Glutamatergic neuron (in vitro differentiated cells): Measurements from ENCODE around the gene NKAP. TPM values are rescaled to one million over a fixed set of nuclear protein-coding genes. Genes with fewer than 3 reads are reported as not detected.

Source experiments
- DNase-seq: peaks from one replicate; pipeline ENCODE4 v3.0.0; 2022
- H3K27ac Mint-ChIP-seq: one replicate; pipeline ENCODE4 v1.8.0; 2020; ENCODE audit warnings: mild to moderate bottlenecking, mixed read lengths, inconsistent platforms; ENCODE audit not compliant: unreplicated experiment
- H3K27me3 Mint-ChIP-seq: one replicate; pipeline ENCODE4 v1.8.0; 2020; ENCODE audit warnings: mild to moderate bottlenecking, moderate library complexity, mixed read lengths, inconsistent platforms; ENCODE audit not compliant: unreplicated experiment
- H3K36me3 Mint-ChIP-seq: one replicate; pipeline ENCODE4 v1.8.0; 2020; ENCODE audit warnings: mild to moderate bottlenecking, mixed read lengths, inconsistent platforms; ENCODE audit not compliant: unreplicated experiment
- H3K4me1 Mint-ChIP-seq: one replicate; pipeline ENCODE4 v1.8.0; 2020; ENCODE audit warnings: mild to moderate bottlenecking, low read depth, mixed read lengths, inconsistent platforms; ENCODE audit not compliant: unreplicated experiment
- H3K4me3 Mint-ChIP-seq: one replicate; pipeline ENCODE4 v1.8.0; 2020; ENCODE audit warnings: mild to moderate bottlenecking, mixed read lengths, inconsistent platforms; ENCODE audit not compliant: unreplicated experiment
- H3K9me3 Mint-ChIP-seq: one replicate; pipeline ENCODE4 v1.8.0; 2020; ENCODE audit warnings: mild to moderate bottlenecking, moderate library complexity, mixed read lengths, inconsistent platforms; ENCODE audit not compliant: unreplicated experiment
- total RNA-seq: library from RNA; stranded (reverse); fragmentation: NEBNext Ultra II Directional; extraction: Animal tissue kit (Norgen Biotek cat#: 25700); gene quantifications from one replicate; pipeline ENCODE4 v1.2.1, GENCODE V29; 2021; ENCODE audit not compliant: unreplicated experiment
- TF ChIP-seq, protein P1 (sequence below): fragments of 200-600 bp; sonication (generic); IDR thresholded peaks from one replicate; pipeline ENCODE4 v1.5.0; 2021; ENCODE audit not compliant: partially characterized antibody, unreplicated experiment

NKAP gene
- total RNA-seq, 1 donor from 2014 or later = 7.8 TPM

- Mint-ChIP-seq H3K36me3 (no peaks in the 10 kb centered on the region), H3K27me3 (peaks cover 5% of the 10 kb centered on the region), H3K9me3 (peaks cover 9% of the 10 kb centered on the region), H3K4me3 (peak within 1 kb of the TSS; percentile 99), H3K4me1 (peaks cover 3% of the 10 kb centered on the region), H3K27ac (peak within 1 kb of the TSS; percentile 99)
- TF ChIP-seq, protein P1, sequence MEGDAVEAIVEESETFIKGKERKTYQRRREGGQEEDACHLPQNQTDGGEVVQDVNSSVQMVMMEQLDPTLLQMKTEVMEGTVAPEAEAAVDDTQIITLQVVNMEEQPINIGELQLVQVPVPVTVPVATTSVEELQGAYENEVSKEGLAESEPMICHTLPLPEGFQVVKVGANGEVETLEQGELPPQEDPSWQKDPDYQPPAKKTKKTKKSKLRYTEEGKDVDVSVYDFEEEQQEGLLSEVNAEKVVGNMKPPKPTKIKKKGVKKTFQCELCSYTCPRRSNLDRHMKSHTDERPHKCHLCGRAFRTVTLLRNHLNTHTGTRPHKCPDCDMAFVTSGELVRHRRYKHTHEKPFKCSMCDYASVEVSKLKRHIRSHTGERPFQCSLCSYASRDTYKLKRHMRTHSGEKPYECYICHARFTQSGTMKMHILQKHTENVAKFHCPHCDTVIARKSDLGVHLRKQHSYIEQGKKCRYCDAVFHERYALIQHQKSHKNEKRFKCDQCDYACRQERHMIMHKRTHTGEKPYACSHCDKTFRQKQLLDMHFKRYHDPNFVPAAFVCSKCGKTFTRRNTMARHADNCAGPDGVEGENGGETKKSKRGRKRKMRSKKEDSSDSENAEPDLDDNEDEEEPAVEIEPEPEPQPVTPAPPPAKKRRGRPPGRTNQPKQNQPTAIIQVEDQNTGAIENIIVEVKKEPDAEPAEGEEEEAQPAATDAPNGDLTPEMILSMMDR = no peak
- peak; percentile 80 for DNase-seq
These were observed 71.8 kb downstream of the NKAP start, which contains the start of the genes NDUFA1 and RNF113A for GRCh38 chrX:119871599-119872395. Gene NDUFA1 (plus strand): TSS chrX:119871832. CDS start chrX:119871912, 80 bp downstream. Gene RNF113A (minus strand): TSS chrX:119871733. CDS start chrX:119871613, 120 bp downstream.

DNA sequence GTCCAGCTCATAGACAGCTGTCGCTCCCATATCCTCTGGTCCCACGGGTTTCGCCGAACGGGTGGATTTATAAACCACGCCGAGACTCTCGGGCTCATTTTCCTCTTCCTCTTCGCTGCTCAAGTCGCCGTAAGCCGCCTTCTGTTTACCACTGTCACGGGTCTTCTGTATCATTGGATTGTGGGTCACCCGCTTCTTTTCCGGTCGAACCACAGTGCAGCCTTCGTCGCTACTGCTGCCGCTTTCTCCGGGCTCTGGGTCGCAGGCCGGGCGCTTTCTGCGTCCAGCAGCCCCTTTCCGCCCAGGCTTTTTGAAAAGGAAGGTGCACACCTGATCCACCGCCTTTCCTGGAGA, 72.3 kb downstream of the NKAP start:
- H3K36me3 Mint-ChIP-seq = no peaks in the 10 kb centered on the region
- H3K4me1 Mint-ChIP-seq = peaks cover 3% of the 10 kb centered on the region
- TF ChIP-seq, protein P1 = no peak
- peak overlapping the region; percentile 99 for H3K27ac Mint-ChIP-seq
- peaks cover 9% of the 10 kb centered on the region for H3K9me3 Mint-ChIP-seq
- peak overlapping the region; percentile 99 for H3K4me3 Mint-ChIP-seq
- peak; percentile 22 for DNase-seq
- H3K27me3 Mint-ChIP-seq = peaks cover 5% of the 10 kb centered on the region

Other genes starting within 250 kb of the NKAP start
- gene SOWAHD, start 185.2 kb downstream of the NKAP start, total RNA-seq = not detected
- gene RPL39, start 152.1 kb downstream of the NKAP start, total RNA-seq = 1,088 TPM
- 10.9 TPM for gene UPF3B, start 90.8 kb downstream of the NKAP start, total RNA-seq
- gene RNF113A, start 72.0 kb downstream of the NKAP start, total RNA-seq = 19.1 TPM
- 61.6 TPM for gene NDUFA1, start 71.9 kb downstream of the NKAP start, total RNA-seq
- gene AKAP14, start 47.9 kb downstream of the NKAP start, total RNA-seq = not detected
- not detected for gene RHOXF2B, start 133.9 kb upstream of the NKAP start, total RNA-seq
- 0.98 TPM for gene RHOXF1, start 172.2 kb upstream of the NKAP start, total RNA-seq
- not detected for gene RHOXF2, start 214.9 kb upstream of the NKAP start, total RNA-seq